ENCODE data around the gene GPR148.

Gene GPR148

DNA sequence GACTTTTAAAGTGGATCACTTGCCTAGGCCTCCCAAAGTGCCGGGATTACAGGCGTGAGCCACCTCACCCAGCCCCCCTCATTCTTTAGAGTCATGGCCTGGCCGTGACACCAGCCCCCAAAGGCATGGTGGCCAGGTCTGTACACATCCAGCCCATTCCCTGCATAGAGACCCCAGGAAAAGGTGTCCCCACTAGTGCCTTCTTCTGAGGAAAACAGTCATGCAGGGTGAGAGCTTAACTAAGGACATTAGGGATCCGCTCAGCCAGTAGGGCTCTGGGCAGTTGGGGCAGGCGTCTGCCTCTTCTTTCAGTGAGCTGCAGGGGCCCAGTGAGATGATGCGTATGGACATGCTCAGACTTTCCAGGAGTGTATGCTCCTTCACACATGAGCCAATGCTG, 20.8 kb downstream of the GPR148 start:
- no peak for DNase-seq (ENCODE audit: low spot score)

DNA sequence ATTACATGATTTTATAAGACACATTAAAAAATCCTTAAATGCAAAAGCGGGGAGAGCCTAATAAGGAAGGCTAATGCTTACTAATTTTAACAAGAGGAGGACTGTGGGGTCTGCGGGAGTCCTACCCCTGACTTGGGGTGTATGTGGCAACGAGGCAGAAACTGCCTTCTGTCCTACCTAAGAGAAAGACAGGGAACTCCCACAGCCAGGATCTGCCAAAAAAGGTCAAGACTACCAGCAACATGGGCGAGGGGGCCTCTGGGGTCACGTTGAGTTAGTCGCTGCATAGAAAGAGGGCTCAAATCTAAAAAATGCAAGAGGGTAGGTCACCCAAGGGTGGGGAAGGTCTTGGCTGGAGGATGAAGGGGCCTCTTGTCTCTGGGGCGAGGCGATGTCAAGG, 25.9 kb downstream of the GPR148 start:
- no peak for DNase-seq (ENCODE audit: low spot score)

DNA sequence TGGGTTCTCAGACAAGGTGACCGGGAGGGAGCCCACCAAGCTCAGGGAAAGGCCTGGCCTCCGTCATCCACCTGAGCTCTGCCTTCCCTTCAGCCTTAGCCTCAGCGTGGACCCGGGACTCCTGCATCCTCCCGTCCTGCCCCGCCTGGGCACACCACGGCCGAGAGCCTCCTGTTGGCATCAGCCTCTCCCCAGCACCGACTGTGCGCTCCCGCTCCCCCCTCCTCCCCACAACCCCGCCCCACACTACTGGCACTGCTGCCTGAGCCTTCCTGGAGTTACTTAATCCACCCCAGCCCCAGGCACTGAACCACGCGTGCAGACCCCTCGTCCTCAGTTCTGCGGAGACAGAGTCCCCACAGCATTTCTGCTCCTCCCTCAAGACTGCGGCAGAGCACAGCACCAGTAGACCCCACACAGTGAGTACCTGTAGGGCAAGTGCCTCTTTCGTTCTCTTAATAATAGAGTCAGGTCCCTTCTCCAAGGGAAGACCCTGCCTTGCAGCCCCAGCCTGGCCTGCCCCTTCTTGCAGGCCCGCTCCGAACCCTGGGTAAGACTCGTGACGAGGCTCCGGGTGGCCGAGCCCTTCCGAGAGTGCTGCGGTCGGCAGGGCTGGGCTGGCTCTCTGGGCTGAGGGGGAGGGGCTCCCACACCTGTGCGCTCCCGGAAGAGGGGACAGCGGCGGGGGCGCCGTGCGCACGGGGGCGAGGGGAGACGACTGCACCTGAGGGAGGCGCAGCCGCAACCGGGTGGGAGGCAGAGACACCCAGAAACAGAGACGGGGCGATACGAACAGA, 26.6 kb downstream of the GPR148 start, which contains the start of gene AMER3:
Gene AMER3, plus strand, starts transcription at position 285 of the 797 bp plus-strand sequence. CDS start 6,533 bp downstream, outside the sequence.
- DNase-seq (ENCODE audit: low spot score), result no peak

DNA sequence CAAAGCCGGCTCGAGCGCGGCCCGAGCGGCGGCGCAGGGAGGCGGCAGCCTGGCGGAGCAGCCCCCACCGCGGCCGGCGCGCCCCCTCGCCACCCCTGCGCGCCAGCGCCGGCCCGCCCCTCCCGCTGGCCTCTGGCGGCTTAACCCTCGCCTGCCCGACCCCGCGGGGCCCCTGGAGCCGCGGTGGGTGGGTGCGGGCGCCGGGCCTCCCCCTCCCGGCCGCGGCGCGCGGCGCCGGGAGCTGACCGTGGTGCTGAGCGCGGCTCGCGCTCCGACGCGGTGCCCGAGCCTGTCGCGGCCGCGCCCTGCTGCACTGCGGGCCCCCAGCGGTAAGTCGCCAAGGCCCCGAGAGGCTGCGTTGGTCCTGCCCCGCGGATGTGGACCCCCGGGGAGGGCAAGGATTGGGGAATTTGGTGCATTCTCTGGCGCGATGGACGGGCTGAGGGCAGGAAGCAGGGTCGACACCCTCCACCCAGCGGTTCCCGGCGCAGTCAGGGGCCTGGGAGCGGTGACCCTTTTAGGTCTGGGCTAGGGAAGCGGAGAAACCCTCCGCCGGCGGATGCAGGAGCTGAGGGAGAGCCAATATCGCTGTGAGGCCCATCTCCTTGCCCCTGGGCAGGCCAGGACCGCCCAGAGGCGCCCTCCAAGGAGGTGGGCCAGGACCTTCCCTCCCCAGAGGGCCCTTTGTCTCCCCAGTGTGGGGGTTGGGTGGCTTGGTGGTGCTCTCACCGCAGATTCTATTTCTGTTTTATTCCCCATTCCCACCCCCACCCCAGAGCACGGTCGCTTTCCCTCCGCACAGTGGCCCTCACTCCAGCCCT, 27.4 kb downstream of the GPR148 start:
- no peak for DNase-seq (ENCODE audit: low spot score)

DNA sequence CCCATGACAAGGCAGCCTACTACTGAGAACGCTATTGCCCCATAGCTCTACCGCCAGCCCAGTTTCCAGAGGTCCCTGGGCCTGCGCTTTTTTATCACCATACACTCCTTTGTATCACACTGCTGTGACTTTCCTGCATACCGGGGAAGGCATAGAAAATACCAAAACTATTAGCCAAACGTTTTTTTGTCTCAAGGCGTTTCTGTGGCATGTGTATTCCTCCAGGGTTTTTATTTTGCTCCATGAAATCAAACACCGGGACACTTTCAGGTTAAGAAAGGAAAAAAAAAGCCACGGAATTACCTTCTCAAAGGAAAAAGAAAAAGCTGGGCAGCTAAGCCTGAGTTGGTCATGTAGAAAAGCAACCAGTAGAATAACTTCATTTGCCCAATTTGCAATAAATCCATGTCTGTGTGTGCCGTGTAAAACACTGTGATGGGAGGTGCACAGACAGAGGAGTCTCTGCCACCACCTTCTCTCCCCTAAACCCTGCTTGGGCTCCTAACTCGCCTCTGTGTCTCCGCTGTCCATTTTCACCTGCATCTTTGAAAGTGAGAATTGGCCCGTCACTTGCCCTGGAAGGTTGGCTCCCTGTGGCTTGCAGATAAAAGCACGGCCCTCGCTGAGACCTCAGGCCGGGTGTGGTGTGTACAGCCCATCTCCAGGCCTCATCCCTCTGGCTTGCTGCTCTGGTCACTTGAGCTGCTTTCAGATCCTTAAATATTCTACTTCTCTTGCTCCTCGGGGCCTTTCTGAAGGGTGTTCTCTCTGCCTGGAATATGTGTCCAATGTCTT, 28.2 kb downstream of the GPR148 start:
- no peak for DNase-seq (ENCODE audit: low spot score)

DNA sequence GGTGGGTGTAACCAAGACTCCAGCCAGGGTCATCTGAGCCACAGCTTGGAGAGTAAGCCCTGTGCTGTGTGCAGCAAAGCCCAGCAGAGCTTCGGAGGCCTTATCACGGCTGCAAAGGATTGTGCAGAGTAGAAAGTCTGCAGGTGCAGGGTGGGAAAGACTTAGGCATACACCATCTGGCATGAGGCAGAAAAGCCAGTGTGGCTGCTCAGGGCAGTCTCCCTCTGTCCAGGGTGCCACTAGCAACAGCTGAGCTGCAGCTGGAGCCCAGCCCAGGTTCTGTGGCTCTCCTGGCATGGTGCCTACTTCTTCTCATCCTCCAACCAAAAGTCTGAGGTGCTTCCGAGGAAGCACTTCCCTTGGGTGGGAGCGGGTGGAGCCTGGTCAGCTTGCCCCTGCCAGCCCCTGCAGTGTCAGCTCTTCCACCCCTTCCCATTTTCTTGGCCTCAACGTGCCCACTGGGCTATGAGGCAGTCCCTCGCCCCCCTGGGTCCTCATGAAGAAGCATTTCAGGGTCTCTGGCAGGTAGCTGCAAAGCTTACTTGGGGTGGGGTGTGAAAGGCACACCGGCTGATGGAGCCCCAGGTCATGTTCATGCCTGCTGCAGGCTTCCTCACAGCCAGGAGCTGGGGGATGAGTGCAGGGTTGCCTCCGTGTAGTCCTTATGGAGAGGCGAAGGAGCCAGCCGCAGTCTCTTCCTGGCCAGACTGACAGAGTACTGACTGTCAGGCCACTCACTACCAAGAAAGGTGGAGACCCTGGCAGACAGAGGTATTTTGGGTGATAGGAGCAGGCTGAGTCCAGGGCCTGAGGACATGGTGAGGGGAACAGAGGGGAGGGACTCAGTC, 31.3 kb downstream of the GPR148 start:
- no peak for DNase-seq (ENCODE audit: low spot score)

DNA sequence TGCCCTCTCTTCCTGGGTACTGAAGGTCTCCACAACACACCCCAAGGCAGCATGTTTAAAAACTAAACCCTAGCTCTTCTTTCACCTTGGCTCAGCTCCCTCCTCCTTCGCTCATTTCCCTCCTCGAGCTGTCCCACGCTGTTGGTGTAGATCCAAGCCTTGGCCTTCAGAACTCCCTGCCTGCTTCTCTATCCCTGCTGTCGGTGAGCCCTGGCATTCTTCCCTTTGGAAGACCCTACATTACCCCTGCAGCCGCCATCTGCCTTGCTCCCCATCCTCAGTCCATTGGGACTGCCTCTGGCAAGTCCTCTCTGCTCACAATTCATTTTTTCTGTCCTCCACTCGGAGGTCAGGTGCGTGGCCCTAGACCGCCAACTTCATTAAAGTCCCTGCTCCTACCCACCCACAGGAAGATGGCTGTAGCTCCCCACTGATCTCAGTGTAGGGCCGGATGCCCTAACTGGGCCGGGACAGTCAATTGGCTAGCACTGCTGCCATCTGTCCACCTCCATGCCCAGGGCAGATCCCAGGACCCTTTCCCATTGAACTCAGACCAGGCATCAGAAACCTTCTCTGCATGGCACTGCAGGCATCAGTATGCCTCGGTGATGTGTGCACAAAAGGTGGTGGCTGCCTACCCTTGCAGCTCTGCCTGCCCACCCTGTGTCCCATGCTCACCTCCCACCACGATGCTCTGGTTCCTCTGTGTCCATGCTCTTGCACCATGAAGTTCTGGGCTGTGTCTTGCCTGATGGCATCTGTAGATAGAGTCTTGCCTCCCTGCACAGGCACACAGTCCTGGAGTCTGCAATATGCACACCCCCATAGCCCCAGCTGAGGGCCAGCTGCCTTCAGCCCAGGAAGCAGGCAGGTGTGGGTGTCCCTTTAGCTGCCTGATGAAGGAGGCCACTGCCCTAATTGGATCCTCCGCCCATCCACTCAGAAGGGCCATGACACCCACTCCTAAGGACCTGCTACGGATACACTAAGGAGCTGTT, 32.2 kb downstream of the GPR148 start:
- no peak for DNase-seq (ENCODE audit: low spot score)

DNA sequence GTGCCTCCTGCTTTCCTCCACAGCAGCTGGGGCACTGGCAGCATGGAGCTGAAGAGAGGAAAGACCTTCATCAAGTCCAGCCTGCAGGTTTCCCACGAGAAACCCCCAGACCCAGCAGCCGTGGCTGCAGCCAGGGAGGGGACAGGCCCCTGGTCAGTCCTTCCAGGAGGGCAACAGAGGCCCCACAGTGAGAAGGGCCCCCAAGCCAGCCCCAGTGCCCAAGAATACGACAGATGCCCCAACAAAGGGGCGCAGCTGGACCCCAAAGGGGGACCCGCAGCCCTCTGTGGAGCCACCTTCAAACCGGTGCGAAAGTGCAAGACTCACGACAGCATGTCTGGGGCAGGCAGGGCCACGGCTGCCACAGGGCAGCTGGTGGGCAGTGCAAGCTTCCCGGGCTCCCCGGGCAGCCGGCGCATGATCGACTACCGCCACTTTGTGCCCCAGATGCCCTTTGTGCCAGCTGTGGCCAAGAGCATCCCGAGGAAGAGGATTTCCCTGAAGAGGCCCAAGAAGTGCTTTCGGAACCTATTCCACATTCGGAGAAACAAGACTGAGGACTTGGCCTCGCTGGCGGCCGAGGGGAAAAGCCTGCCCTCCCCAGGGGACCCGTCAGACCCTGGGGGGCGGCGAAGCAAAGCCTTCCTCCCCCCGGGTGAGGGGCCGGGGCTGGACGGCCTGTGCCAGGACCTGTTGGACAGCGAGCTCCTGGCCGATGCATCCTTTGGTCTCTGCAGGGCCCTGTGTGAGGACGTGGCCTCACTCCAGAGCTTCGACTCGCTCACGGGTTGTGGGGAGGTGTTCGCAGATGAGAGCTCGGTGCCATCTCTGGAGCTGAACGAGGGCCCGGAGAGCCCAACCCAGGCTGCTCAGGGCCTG, 33.4 kb downstream of the GPR148 start:
- DNase-seq (ENCODE audit: low spot score), result no peak

DNA sequence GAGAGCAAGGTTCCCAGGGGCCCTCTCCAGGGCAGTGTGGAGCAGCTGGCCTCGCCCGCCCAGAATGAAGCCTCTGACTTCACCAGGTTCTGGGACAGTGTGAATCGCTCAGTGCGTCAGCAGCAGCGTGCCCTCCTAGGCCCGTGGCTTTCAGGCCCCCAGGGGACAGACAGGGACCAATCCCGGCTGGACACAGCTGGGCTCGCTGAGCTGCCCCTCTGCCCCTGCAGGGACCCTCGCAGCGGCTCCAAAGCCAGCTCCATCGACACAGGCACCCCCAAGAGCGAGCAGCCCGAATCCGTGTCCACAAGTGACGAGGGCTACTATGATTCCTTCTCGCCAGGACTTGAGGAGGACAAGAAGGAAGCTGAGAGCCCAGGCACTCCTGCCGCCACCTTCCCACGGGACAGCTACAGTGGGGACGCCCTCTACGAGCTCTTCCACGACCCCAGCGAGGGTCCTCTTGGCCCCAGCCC, 34.1 kb downstream of the GPR148 start:
- no peak for DNase-seq (ENCODE audit: low spot score)

DNA sequence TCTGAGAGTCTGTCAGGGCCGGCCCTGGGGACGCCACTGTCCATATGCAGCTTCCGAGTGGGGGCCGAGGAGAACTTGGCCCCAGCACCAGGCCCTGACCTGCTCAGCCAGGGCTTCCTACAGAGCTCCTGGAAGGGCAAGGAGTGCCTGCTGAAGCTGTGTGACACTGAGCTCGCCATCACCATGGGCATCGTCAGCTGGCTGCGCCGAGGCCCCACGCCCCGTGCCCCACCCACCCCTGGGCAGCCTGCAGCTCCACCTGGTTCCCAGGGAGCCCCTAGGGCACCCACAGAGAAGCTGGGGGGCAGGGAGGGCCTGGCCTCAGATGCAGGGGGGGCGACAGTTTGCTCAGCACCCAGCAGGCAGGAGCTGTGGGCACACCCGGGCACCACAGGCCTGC, 34.5 kb downstream of the GPR148 start:
- no peak for DNase-seq (ENCODE audit: low spot score)

DNA sequence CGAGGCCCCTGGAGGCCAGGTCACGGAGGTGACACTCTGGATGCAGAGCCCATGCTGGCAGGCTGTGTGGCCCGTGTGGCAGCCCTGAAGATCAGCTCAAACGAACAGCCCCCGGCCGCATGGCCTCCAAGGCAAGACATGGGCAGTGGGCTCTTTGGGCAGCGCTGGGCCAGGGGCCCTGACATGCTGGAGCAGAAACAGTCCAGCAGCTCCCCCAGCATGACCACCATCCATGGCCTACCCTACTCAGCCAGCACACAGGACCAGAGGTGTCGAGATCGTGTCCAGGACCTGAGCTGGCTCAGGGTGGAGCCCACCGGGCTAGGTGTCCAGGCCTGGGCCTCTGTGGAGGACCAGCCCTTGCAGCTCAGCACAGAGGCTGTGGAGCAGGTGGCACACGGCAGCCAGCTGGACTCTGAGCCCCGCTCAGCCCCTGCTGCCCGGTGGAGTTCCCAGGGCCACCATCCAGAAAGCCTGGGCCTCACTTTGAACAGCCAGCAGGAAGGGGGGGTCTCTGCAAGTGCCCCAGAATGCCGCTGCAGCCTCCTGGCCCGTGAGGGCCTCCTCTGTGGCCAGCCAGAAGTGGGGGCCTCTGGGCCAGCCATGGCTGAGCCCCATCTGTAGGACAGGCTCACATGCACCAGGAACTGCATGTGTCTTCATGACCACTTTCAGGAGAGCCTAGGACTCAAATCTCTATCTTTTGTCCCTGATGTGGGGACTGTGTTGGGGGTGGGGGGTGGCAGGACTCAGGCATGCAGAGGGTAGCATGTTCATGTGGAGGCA, 35.4 kb downstream of the GPR148 start:
- no peak for DNase-seq (ENCODE audit: low spot score)

DNA sequence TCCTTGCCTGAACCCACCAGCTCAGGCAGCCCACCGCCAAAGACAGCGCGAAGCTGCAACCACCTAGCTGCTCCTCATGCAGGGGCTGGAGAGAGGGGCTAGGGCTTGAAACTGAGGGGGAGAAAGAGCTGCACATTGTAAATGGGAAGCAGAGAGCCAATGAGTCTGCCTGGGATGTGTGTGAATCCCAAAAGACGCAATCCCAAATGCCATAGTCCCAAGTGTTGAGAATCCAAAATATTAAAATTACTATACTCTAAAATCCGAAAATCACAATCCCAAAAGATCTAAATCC, 35.9 kb downstream of the GPR148 start:
- DNase-seq (ENCODE audit: low spot score), result no peak

DNA sequence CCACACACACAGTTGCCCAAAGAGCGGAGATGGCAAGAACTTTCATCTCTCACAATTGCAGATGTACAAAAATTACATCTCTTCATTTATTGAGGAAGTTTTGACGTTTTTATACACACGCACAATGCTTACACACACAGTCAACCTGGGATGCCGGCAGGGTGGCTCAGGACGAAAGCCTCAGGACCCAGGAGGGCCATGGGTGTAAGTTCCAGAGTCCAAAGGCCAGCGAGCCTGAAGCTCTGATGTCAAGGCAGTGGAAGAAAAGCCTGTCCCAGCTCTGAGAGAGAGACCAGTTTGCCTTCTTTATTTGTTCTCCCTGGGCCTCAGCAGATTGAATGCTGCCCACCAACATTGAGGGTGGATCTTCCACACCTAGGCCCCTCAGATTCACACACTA, 36.6 kb downstream of the GPR148 start:
- DNase-seq (ENCODE audit: low spot score), result no peak

DNA sequence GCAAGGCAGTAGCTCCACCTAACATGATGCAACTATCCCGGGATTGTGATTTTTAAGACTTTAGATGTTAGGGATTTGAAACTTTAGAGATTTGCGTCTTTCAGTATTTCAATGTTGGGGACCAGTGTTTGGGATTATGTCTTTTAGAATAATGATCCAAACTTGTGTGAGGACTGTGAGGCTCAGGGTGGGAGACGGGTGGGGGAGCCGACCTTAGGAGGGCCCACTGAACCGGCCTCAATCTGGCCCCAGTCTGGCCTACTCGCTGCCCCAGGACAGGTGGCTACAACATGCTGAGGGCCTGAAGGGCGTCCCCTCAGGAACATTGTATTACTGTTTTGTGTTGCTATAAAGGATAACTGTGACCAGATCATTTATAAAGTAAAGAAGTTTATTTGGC, 37.2 kb downstream of the GPR148 start:
- no peak for DNase-seq (ENCODE audit: low spot score)

DNA sequence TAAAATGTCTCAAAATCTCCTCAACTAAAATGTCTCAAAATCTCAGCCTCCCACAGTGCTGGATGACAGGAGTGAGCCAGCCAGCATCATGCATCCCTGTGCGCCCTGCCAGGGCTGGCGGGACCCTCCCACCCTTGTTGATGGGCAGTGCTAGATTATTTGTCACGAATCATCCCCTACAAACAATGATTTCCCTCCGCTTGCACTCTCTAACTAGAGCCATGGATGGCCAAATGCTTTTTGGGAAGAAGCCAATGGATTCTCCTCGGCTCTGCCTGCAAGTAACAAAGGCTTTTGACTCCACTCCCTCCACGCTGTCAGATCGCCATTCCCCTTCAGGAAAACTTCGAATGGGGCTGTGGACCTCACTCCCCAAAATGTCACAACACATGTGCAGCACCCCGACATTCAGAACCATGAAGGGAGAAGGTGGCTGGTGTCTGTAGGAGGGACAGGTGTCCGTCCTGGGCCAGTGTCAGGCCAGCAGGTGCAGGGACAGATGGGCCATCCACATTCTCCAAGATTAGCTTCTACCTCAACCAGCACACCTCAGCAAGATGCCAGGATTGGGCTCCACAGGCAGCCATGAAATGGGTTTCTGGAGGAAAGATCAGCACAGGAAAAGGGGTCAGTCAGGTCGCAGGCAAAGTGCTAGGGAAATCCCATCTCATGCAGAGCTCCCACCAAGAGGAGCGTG, 38.0 kb downstream of the GPR148 start:
- no peak for DNase-seq (ENCODE audit: low spot score)

DNA sequence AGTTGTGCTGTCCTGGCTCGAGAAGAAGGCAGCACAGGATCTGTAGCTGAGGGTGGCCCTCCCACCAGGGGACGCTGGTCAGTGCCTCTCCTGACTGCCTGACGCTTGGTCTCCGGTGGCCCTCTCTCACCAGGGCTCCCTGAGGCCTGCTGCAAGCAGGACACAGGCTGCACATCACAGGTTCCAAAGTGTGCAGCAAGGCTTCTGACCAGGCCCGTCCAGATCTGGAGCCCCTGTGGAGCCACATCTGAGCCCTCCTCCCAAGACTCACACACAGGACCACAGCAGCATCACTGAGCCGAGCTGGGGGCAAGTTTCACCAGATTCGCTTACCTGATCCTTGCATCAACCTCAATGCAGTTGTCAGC, 38.5 kb downstream of the GPR148 start:
- no peak for DNase-seq (ENCODE audit: low spot score)

DNA sequence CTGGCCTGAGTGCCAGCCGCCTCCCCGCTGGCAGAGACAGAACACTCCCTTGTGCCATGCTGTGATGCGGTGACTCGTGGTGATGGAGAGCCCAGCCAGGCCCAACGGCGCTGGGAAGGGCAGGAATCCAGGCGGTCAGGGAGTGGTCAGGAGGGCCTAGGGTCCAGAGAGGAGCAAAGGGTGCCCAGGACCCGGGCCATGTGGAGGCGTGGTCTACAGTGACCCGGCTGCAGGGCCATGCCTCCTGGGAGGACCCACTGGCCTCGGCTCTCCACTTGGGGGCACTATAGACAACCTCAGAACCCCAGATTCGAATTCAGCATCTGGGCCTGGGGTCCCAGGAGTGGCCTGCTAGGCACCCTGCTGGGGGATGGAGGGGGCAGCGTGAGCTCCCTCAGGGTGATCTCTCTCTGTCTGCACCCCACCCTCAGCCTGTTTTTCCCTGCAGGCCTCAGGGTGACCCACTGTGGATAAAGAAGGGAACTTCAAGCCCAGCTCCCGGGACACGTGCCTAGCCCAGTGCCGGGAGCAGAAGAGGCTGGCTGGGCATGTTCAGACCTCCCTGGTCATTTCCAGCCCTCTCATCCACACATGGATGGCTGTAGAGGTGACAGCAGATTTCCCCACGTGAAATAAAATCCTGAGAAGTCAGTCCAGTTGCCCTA, 39.5 kb downstream of the GPR148 start:
- DNase-seq (ENCODE audit: low spot score), result no peak
